Prostate gland (tissue), 2 donors: ENCODE results near the gene VARS2. TPM values are rescaled to one million over a fixed set of nuclear protein-coding genes. Genes with fewer than 3 reads are reported as not detected.

Experiments used
- DNase-seq: peaks from one replicate; pipeline ENCODE4 v3.0.0-alpha.2; 2019; ENCODE audit warnings: low spot score
- H3K27ac ChIP-seq, 2 donors: fragments of 200-600 bp; sonication (generic); 2 replicates each; pipeline ENCODE4 v1.5.1; 2017 to 2019
- H3K27me3 ChIP-seq: fragments of 200-600 bp; sonication (generic); replicated peaks from 2 replicates; pipeline ENCODE4 v1.5.1; 2019; ENCODE audit not compliant: insufficient read depth
- H3K36me3 ChIP-seq, 2 donors: fragments of 200-600 bp; sonication (generic); 1 replicate in 1 of 2; 2 replicates in 1 of 2; pipeline versions ENCODE4 v1.5.1 to v1.8.1; 2017 to 2019
- H3K4me1 ChIP-seq: fragments of 200-600 bp; sonication (generic); replicated peaks from 2 replicates; pipeline ENCODE4 v1.5.1; 2019
- H3K4me3 ChIP-seq, 2 donors: fragments of 200-600 bp; sonication (generic); 2 replicates each; pipeline ENCODE4 v1.5.1; 2017 to 2019
- H3K9me3 ChIP-seq: fragments of 200-600 bp; sonication (generic); 2 replicates; pipeline ENCODE4 v1.5.1; 2017
- POLR2A ChIP-seq: fragments of 450-650 bp; IDR thresholded peaks from one replicate; pipeline ENCODE4 v1.6.1; 2016; ENCODE audit warnings: antibody characterized with exemption, mild to moderate bottlenecking
- POLR2AphosphoS5 ChIP-seq: sonication (generic); formaldehyde crosslinking; IDR thresholded peaks from one replicate; pipeline ENCODE4 v1.6.1; 2017; ENCODE audit warnings: antibody characterized with exemption
- WGBS: methylation state at CpG from one replicate; pipeline ENCODE4 v1.1.5; 2018; 5-methylcytosine and 5-hydroxymethylcytosine counted together
- intact Hi-C: fragments of 100-400 bp; cut with DNase I; formaldehyde crosslinking; loops from one replicate; pipeline ENCODE4 v1.14.2; 2022
- microRNA-seq: library from miRNA; unstranded; fragments of <30 nt; microRNA quantifications from one replicate; pipeline ENCODE4, GENCODE V29; 2016
- small RNA-seq, 2 donors: library from RNA; depleted of rRNA; stranded (forward); fragments of <200 nt; gene quantifications; one replicate each; pipeline ENCODE3, GENCODE V24; 2016
- total RNA-seq, 2 donors: library from RNA; depleted of rRNA; stranded (reverse); fragments of >200 nt; gene quantifications; one replicate each; pipeline ENCODE4 v1.1.0, GENCODE V29; 2016
- TF ChIP-seq, protein P1 (sequence below), 4 experiments: fragments of 200-600 bp in 2 of 4; fragments of 450-650 bp in 2 of 4; sonication (generic) in 2 of 4; IDR thresholded peaks; 1 replicate in 3 of 4; 2 replicates in 1 of 4; pipeline ENCODE4 v1.5.1; 2016 to 2019; ENCODE audit warnings: antibody characterized with exemption in 4 of 4, mild to moderate bottlenecking in 2 of 4, moderate library complexity in 2 of 4

The VARS2 gene
- total RNA-seq, 2 donors from 2014 or later, result 15.8 to 27.0 TPM

DNA sequence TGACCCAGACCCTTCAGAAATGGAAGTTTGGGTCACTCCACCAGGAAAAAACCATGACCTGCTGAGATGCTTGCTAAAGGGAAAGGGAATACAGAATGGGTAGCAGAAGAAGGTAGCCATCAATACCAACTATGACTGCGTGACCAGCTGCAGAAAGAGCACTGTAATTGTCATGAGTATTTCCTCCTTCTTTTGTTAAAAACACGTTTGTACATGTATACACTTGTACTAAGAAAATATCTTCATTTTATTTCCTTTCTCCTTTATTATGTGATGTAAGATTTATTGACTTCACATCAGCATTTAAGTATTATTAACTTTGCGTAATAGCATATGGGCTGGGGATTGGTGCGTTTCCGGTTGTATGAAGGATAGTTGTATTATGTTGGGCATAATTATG is 56.9 kb downstream of the VARS2 start:
- no peak for DNase-seq
- 62% methylated on average over 5 of the region's 5 CpGs for WGBS
- Histone ChIP-seq H3K9me3 (no peaks in the 10 kb centered on the region), H3K36me3 (no peaks in the 10 kb centered on the region), H3K4me3 (no peak overlapping the region), H3K4me1 (no peaks in the 10 kb centered on the region), H3K27ac (no peak overlapping the region), H3K27me3 (no peaks in the 10 kb centered on the region)
- no peak for TF ChIP-seq POLR2AphosphoS5
- TF ChIP-seq, protein P1, sequence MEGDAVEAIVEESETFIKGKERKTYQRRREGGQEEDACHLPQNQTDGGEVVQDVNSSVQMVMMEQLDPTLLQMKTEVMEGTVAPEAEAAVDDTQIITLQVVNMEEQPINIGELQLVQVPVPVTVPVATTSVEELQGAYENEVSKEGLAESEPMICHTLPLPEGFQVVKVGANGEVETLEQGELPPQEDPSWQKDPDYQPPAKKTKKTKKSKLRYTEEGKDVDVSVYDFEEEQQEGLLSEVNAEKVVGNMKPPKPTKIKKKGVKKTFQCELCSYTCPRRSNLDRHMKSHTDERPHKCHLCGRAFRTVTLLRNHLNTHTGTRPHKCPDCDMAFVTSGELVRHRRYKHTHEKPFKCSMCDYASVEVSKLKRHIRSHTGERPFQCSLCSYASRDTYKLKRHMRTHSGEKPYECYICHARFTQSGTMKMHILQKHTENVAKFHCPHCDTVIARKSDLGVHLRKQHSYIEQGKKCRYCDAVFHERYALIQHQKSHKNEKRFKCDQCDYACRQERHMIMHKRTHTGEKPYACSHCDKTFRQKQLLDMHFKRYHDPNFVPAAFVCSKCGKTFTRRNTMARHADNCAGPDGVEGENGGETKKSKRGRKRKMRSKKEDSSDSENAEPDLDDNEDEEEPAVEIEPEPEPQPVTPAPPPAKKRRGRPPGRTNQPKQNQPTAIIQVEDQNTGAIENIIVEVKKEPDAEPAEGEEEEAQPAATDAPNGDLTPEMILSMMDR (IDR thresholded peaks at IDR 0.05), result no peak
- no peak for TF ChIP-seq POLR2A
- intact Hi-C loops, result no loop called here

DNA sequence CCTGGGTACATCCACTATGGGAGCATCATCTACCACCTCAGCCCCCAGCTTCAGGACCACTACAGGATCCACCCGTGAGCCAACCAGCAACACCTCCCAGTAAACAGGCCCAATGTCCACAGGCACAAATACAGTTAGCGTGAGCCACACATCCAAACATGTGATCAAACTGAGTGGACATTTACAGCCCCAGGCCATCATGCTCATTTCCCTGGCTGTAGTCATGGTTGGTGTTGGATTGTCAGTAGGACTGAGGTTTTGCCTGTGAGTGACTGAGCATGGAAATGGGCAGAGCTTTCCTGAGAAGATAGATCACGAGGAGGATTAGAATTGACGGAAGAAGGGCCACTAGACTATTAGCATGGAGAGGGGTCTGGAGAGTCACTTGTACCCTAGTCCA is 58.8 kb downstream of the VARS2 start:
- intact Hi-C loops, result no loop called here

DNA sequence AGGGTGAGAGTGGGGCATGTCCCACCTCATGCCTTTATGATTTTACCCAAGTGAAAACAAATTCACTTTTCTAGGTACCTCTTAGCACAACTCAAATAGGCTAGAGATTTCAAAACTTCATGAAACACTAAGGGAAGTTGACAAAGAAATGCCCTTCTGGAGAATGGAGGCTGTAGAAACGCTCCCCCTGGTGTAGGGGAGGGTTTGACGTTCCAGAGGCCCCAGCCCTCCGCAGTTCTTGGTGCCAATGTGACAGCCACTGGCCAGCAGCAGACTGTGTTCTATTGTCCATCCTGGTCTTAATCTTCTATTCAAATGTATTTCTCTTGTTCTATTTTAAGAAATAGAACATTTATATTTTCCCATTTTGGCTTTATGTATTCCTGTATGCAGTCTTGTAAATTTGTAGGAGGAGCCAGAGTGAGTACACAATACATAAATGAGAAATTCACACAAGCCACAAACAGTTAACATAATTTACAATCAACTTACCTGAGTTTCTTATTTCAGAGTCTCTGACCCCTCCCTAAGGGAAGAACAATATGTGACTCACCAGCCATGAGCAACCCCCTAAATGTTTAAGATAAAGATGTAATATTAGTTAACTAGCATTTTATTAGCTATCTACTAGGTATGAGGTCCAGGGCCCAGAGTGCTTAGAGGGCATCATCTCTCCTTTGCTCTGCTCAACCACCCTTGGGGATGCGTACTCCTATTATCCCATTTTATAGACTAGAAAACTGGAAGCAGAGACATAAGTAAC is 60.6 kb downstream of the VARS2 start:
- no peaks in the 10 kb centered on the region for H3K27me3 ChIP-seq
- no peaks in the 10 kb centered on the region for H3K9me3 ChIP-seq
- DNase-seq, result no peak
- no peak overlapping the region for H3K27ac ChIP-seq
- WGBS, result 60% methylated on average over 4 of the region's 4 CpGs
- H3K4me1 ChIP-seq, result no peaks in the 10 kb centered on the region
- H3K36me3 ChIP-seq, result no peaks in the 10 kb centered on the region
- H3K4me3 ChIP-seq, result no peak overlapping the region
- TF ChIP-seq, protein P1 (IDR thresholded peaks at IDR 0.05), result no peak
- TF ChIP-seq POLR2AphosphoS5, result no peak
- no peak for TF ChIP-seq POLR2A
- intact Hi-C loops, result no loop called here

More for the DNA sequence above, 58.8 kb downstream of the VARS2 start:
- WGBS, result 94% methylated on average over 4 of the region's 4 CpGs
- H3K27me3 ChIP-seq, result no peaks in the 10 kb centered on the region
- no peaks in the 10 kb centered on the region for H3K4me1 ChIP-seq
- no peak for TF ChIP-seq POLR2AphosphoS5
- TF ChIP-seq, protein P1 (IDR thresholded peaks at IDR 0.05), result no peak
- TF ChIP-seq POLR2A, result no peak
- no peaks in the 10 kb centered on the region for H3K9me3 ChIP-seq
- no peak overlapping the region for H3K27ac ChIP-seq
- no peaks in the 10 kb centered on the region for H3K36me3 ChIP-seq
- DNase-seq, result no peak
- no peak overlapping the region for H3K4me3 ChIP-seq

Small RNA genes within 50 kb of the gene (microRNA-seq; reads per million reads assigned to microRNA genes)
- 0.25 reads per million for gene MIR4640

Small RNA genes within 50 kb of the gene (small RNA-seq; reads per million reads assigned to genes)
- gene RF00019, result 0 reads per million in 2 donors

Other genes starting within 250 kb of the VARS2 start
- gene DHX16, start 241.2 kb upstream of the VARS2 start, total RNA-seq, result 10 to 100 TPM; 26.4 to 41.0 TPM
- 10 to 100 TPM; 12.2 to 21.9 TPM for gene PPP1R18, start 227.6 kb upstream of the VARS2 start, total RNA-seq
- 1 to 10 TPM; 5.9 to 7.3 TPM for gene NRM, start 223.3 kb upstream of the VARS2 start, total RNA-seq
- 10 to 100 TPM; 20.5 to 26.3 TPM for gene MDC1, start 197.0 kb upstream of the VARS2 start, total RNA-seq
- 100 to 1,000 TPM; 196 to 270 TPM for gene TUBB, start 193.9 kb upstream of the VARS2 start, total RNA-seq
- 100 to 1,000 TPM; 117 to 133 TPM for gene FLOT1, start 171.6 kb upstream of the VARS2 start, total RNA-seq
- 10 to 100 TPM; 13.9 to 26.4 TPM for gene IER3, start 169.7 kb upstream of the VARS2 start, total RNA-seq
- gene DDR1, start 29.7 kb upstream of the VARS2 start, total RNA-seq, result 100 to 1,000 TPM; 178 to 182 TPM
- 10 to 100 TPM; 19.0 to 26.2 TPM for gene GTF2H4, start 6.0 kb upstream of the VARS2 start, total RNA-seq
- not detected for gene SFTA2, start 17.9 kb downstream of the VARS2 start, total RNA-seq
- not detected for gene MUCL3, start 26.7 kb downstream of the VARS2 start, total RNA-seq
- gene MUC21, start 69.5 kb downstream of the VARS2 start, total RNA-seq, result under 1 TPM in 1 of 2 donors, not detected in 1; 0.28 TPM
- gene MUC22, start 96.2 kb downstream of the VARS2 start, total RNA-seq, result under 1 TPM in 1 of 2 donors, not detected in 1; 0.17 TPM
- gene C6orf15, start 198.3 kb downstream of the VARS2 start, total RNA-seq, result under 1 TPM in 1 of 2 donors, not detected in 1; 0.51 TPM
- 1 to 10 TPM; 1.2 to 3.5 TPM for gene PSORS1C1, start 200.6 kb downstream of the VARS2 start, total RNA-seq
- gene CDSN, start 206.2 kb downstream of the VARS2 start, total RNA-seq, result 1 to 10 TPM in 1 of 2 donors, under 1 TPM in 1; 0.50 to 1.5 TPM
- not detected for gene PSORS1C2, start 224.8 kb downstream of the VARS2 start, total RNA-seq
- 10 to 100 TPM; 20.3 to 37.4 TPM for gene CCHCR1, start 243.6 kb downstream of the VARS2 start, total RNA-seq
- 10 to 100 TPM in 1 of 2 donors, 1 to 10 TPM in 1; 7.6 to 10.0 TPM for gene TCF19, start 244.4 kb downstream of the VARS2 start, total RNA-seq